GM18873 (cell line): ENCODE measurements around the gene IFFO2.
A peak's percentile ranks its signal among the peaks of the same experiment; 100 is the strongest.

ENCODE experiments used
- ATAC-seq: cut with Tn5 transposase; IDR thresholded peaks from one replicate; pipeline ENCODE4 v1.9.1; 2021; ENCODE audit warnings: mild to moderate bottlenecking, moderate library complexity, moderate number of reproducible peaks; ENCODE audit not compliant: unreplicated experiment, low FRiP score

Gene IFFO2

GRCh38 chr1:18922319-18922726 is 34.2 kb downstream of the IFFO2 start:
- no peak for ATAC-seq

- ATAC-seq, result no peak
Measured at GRCh38 chr1:18921516-18922251, 34.8 kb downstream of the IFFO2 start.

- ATAC-seq, result no peak
Measured at GRCh38 chr1:18920931-18921330, 35.5 kb downstream of the IFFO2 start.

GRCh38 chr1:18919956-18920355 is 36.5 kb downstream of the IFFO2 start:
- no peak for ATAC-seq

- no peak for ATAC-seq
Measured at GRCh38 chr1:18919197-18919905, 37.1 kb downstream of the IFFO2 start.

GRCh38 chr1:18918417-18918816 is 38.1 kb downstream of the IFFO2 start:
- ATAC-seq, result no peak

GRCh38 chr1:18917071-18917799 is 39.2 kb downstream of the IFFO2 start:
- ATAC-seq, result no peak

- ATAC-seq, result no peak
Measured at GRCh38 chr1:18915341-18915740, 41.1 kb downstream of the IFFO2 start.

GRCh38 chr1:18913065-18913835 is 43.2 kb downstream of the IFFO2 start:
- ATAC-seq, result no peak

GRCh38 chr1:18912550-18912949 is 43.9 kb downstream of the IFFO2 start:
- ATAC-seq, result no peak

- ATAC-seq, result no peak
Measured at GRCh38 chr1:18908911-18909771, 47.3 kb downstream of the IFFO2 start.

- ATAC-seq, result no peak
Measured at GRCh38 chr1:18907917-18908845, 48.3 kb downstream of the IFFO2 start.

GRCh38 chr1:18907021-18907916 is 49.2 kb downstream of the IFFO2 start:
- no peak for ATAC-seq

- ATAC-seq, result no peak
Measured at GRCh38 chr1:18903291-18903756, 53.2 kb downstream of the IFFO2 start.

- peak; percentile 90 for ATAC-seq
Measured at GRCh38 chr1:18902523-18903290, 53.8 kb downstream of the IFFO2 start, which contains the start of gene ALDH4A1. Gene ALDH4A1, minus strand, starts transcription at chr1:18902555. Its CDS starts 32 bp downstream, at chr1:18902523.

- ATAC-seq, result no peak
Measured at GRCh38 chr1:18901952-18902522, 54.4 kb downstream of the IFFO2 start.
